HG03139 (cell line): ENCODE measurements around the gene REG1A.

Experiments
- ATAC-seq: cut with Tn5 transposase; IDR thresholded peaks from one replicate; pipeline ENCODE4 v1.9.1; 2021; ENCODE audit not compliant: unreplicated experiment

The REG1A gene

GRCh38 chr2:79124907-79125720 is 4.8 kb downstream of the REG1A start:
- ATAC-seq, result no peak

- ATAC-seq, result no peak
These were observed 5.4 kb downstream of the REG1A start for GRCh38 chr2:79125721-79125985.

DNA sequence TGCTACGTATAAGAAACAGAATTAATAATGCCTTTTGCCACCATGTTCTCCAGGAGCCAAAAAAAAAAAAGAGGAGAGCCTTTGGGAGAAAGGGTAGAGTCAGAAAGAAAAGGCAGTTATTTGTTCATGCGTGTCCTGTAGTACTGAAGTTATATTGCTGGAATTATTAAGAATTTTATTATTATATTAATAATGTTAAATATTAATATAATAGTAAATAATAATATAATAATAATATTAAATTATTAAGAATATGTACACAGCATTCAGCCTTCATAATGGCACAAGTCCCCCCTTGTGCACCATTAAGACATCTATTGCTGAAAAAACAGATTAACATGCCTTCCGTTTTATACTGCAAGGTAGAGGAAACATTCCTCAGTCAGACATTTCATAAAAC is 8.1 kb downstream of the REG1A start:
- no peak for ATAC-seq

DNA sequence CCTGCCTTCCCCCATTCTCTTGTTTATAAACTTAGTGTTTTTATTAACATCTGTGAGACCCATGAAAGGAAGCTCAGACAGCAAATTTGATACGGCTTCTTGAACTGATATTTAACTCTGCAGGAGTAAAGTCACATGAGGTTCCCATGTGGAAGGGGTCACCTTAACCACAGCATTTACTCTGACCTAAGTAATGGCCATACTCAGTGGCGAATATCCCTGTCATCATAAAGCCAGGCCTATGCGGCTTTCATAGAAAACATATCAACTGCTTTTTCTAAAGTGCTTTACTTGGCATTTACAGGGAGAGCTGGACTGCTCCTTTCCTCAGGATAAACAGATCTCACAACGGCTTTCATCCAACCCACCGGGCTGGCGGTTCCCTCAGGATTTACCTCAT is 9.0 kb downstream of the REG1A start:
- ATAC-seq, result no peak

DNA sequence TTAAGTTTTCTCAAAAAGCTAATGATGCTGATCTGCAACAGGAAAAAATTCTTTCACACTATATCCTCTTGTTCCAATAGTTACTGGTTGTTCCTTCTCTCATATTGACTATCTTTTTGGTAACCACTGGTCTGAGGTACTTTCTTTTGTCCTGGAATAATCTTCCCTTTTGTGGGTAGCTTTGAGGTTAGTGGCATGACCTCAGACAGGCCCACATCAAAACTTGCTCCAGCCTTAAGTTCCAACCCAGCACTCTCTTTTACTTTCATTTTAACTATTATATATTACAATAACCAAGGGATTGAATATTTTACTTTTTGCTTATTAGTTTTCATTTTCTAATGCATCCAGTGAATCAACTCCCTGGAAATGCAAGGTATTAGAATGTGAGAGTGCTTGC is 9.5 kb downstream of the REG1A start:
- no peak for ATAC-seq

DNA sequence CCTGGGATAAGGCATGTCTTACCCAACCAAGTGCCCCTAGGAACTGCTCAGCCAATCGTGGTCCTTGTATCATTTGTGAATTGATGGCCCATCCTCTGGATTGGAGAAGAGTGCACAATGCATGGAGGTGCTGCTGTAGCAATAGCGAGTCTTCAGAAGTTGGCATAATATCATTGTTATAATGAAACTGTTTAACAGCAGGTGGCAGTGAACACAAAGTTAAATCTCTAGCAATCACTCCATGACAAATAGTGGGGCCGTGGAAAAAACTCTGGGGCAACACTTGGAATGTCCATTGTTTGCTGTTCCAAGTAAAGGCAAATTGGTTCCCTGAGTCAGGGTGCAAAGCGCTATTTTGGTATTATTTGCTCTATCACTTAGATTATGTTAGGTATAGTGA is 11.4 kb downstream of the REG1A start:
- ATAC-seq, result no peak

DNA sequence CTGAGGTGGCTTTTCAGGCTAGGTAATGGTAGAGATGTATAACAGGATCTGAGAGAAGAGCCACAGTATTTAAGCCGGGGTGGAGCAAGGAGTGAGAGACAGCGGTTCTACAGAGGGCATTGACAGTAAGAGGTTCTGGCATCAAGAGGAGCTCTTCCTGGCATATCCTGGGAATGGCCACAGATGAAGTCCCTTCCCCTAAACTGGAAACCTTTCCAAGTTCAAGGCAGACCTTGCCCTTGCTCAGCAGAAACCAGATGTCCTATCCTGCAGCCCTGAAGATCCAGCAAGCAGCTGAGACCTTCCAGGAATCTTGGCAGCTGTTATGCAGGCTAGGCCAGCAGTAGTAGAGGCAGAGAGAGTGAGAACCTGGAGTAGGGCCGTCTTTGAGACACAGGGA is 18.1 kb downstream of the REG1A start:
- no peak for ATAC-seq

DNA sequence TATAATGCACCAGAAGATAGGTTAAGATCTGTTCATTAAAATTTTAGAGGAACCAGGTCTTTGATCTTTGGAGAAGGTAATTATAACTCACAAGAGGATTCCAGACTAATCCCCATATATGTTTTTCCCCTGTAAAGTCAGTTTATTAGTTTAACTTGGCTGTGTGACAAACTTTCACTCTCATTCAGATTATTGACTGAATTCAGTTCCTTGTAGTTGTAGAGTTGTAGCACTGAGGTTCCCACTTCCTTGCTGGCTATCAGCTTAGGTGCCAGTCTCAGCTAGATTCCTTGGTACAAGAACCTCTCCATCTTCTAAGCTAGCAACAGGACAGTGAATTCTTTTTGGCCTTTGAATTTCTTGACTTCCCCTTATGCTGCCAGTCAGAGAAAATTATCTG is 19.1 kb downstream of the REG1A start:
- ATAC-seq, result no peak

DNA sequence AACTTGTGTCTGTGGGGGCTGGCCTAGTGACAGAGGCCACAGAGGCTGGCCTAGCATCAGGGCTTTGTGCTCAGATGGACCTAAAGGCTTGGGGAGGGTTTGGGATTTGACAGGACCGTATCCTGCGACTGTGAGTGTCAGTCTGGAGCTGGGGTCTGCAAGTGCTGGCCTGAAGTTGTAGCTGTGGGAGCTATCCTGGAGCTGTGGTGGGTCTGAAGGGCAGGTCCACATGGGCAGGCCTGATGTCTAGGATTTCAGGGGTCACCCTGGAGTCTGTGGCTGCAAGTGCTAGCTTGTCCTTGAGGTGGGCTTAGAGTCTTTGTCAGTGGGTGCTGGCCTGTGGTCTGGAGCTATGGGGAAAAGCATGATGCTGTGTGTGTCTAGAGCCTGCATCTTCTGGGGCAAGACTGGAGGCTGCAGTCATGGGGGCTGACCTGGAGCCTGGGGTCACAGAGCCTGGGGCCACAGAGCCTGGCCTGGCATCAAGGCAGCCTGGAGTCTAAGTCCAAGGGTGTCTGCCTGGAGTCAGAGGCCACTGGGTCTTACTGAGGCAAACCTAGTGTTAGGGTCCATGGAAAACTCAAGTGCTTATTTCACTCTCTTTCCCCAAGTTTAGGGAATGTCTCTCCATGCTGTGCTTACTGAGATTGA is 35.7 kb downstream of the REG1A start:
- ATAC-seq, result no peak

GRCh38 chr2:79159030-79159429 is 38.7 kb downstream of the REG1A start:
- ATAC-seq, result no peak

- no peak for ATAC-seq
These were observed 39.4 kb downstream of the REG1A start, which contains the start of gene REG3A for GRCh38 chr2:79159653-79160052. Gene REG3A, minus strand, starts transcription at chr2:79159753. Its CDS starts 348 bp downstream, at chr2:79159405.

GRCh38 chr2:79162132-79162531 is 41.8 kb downstream of the REG1A start:
- ATAC-seq, result no peak

GRCh38 chr2:79162801-79163200 is 42.5 kb downstream of the REG1A start:
- no peak for ATAC-seq

- no peak for ATAC-seq
These were observed 51.2 kb downstream of the REG1A start for GRCh38 chr2:79171348-79171958.
